Lower leg skin (tissue), 3 donors: ENCODE measurements around the gene ERH.

Source experiments
- POLR2A ChIP-seq, 2 donors: fragments of 450-650 bp; IDR thresholded peaks; one replicate each; pipeline ENCODE4 v1.6.1; 2016 to 2017; ENCODE audit warnings: antibody characterized with exemption in 2 of 2, mild to moderate bottlenecking in 1 of 2, moderate library complexity in 1 of 2
- TF ChIP-seq, protein P1 (sequence below), 3 donors: fragments of 450-650 bp; IDR thresholded peaks; one replicate each; pipeline ENCODE4 v1.5.1; 2016; ENCODE audit warnings: antibody characterized with exemption in 3 of 3, mild to moderate bottlenecking in 3 of 3, moderate library complexity in 2 of 3

DNA sequence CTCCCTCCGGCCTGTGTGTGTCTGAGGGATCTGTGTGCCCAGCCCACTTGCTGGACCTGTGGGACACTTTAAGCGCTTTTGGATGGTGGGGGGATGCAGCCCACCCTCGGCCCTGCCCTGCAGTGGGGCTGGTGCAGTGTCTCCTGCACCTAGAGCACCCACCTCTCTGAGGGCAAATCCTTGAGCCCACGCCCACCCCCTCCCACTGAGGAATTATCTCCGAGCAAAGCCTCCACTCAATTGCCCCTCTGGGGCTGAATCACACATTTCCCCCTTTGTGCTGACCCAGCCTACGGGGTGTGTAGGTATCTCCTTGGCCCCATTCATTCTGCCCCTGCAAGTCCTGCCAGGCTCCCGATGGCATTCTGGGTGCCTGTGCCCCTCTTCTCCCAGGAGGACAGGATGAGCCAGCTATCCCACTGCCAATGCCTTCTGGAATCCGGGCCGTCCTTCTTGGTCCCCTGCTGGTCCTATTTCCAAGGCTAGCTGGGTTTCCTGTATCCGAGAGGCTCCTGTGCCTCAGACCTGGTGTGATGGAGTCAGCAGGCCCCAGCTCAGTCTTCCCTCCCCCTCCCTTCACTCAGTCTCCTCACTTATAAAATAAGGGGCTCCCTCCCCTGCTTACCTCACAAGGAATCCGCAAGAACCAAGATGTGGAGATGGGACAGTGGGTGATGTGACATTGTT lies 48.9 kb downstream of the ERH start:
- TF ChIP-seq POLR2A (IDR thresholded peaks at IDR 0.05): no peak
- TF ChIP-seq, protein P1, sequence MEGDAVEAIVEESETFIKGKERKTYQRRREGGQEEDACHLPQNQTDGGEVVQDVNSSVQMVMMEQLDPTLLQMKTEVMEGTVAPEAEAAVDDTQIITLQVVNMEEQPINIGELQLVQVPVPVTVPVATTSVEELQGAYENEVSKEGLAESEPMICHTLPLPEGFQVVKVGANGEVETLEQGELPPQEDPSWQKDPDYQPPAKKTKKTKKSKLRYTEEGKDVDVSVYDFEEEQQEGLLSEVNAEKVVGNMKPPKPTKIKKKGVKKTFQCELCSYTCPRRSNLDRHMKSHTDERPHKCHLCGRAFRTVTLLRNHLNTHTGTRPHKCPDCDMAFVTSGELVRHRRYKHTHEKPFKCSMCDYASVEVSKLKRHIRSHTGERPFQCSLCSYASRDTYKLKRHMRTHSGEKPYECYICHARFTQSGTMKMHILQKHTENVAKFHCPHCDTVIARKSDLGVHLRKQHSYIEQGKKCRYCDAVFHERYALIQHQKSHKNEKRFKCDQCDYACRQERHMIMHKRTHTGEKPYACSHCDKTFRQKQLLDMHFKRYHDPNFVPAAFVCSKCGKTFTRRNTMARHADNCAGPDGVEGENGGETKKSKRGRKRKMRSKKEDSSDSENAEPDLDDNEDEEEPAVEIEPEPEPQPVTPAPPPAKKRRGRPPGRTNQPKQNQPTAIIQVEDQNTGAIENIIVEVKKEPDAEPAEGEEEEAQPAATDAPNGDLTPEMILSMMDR (IDR thresholded peaks at IDR 0.05): no peak
